ENCODE measurements around the gene JPH3.

JPH3 gene

GRCh38 chr16:87581857-87582215 lies 20.5 kb upstream of the JPH3 start:
- TF ChIP-seq POLR2A (IDR thresholded peaks at IDR 0.05; ENCODE audit: low read depth, low read length): no peak
- FAIRE-seq: no peak
- DNase-seq (ENCODE audit: insufficient read length, low spot score): peak; percentile 98

DNA sequence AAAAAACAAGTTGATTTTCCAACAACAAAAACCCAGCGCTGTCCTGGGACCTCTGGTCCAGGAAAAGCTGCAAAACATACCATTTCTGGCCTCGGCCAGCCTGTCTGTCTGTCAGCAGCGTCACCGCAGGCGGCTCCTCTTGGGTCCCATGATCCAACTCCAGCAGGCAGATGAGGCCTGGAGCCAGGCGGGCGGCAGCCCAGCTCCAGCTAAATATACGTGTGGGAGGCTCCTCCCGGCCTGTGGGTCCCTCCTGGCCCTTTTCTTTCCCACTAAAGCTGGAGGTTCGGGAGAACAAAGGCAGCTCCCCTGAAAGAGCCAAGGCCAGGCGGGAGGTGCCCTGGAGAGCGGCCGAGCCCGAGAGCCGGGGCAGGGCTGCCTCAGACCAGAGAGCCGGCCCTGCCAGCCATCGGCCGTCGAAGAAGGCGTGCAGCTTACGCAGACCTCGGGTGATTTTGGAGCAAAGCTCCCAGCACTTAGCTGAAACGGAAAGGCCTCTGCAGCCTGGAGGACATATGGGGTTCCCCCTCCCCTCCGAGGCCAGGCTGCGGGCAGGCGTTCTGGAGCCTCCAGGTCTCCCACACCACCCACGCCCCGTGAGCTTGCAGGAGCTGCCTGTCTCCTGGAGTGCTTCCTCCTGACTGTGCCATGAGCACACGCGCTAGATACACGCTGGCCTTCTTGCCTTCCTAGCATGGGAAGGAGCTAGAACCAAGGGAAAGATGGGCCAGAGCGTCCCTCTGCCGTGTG lies 19.9 kb upstream of the JPH3 start:
- peak; percentile 54 for DNase-seq (ENCODE audit: insufficient read length, low spot score)
- TF ChIP-seq POLR2A (IDR thresholded peaks at IDR 0.05; ENCODE audit: low read depth, low read length): 0 out of 2 replicates have a peak, but pooled peaks have one; percentile 18
- FAIRE-seq: no peak

DNA sequence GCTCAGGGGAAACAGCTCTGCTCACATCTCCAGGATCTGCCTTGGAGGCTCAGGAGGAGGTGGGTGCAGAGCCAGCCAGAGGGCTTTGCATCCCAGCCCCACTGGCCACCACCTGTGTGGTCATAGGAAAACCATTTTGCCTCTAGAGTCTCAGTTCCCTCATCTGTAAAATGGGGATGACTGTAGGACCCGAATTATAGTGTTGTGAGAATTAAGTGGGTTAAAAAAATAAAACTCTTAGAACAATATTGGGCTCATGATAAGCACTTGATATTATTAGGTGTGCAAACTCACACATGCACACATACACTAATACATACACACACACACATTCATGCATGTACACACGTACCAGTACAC lies 19.4 kb upstream of the JPH3 start:
- DNase-seq (ENCODE audit: insufficient read length, low spot score) (no peak), FAIRE-seq (no peak)
- TF ChIP-seq POLR2A (IDR thresholded peaks at IDR 0.05; ENCODE audit: low read depth, low read length): no peak

DNA sequence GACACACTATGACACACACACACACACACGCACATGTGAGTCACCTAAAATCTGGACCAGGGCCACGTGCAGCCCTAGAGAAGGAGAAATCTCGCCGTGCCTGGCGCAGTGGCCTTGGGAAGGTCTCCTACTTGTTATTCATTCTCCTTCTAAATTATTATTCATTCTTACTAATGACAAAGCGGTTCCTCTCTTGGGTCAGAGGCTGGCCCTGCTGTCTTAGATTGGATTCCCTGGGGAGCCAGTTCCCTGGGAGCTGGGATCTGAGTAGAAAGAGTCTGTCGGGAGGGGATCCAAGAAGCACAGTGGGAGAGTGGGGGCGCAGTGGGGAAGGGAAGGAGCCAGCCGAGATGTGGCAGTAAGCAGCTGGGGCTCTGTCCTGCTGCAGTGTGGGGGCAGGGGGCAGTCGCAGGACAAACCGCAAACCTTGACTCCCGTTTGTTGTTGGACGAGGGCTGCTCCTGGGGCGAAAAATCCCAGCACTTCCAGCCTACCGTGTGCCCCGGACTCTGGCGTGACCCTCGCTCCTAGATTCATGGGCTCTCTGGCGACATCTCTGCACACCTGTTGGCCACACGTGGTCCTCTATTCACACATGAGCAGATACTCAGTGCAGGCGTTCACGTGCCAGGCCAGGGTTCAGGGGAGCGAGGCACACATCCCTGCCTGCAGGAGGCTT lies 18.7 kb upstream of the JPH3 start:
- no peak for TF ChIP-seq POLR2A (IDR thresholded peaks at IDR 0.05; ENCODE audit: low read depth, low read length)
- DNase-seq (ENCODE audit: insufficient read length, low spot score) (no peak), FAIRE-seq (no peak)

- no peak for FAIRE-seq
- no peak for DNase-seq (ENCODE audit: insufficient read length, low spot score)
- TF ChIP-seq POLR2A (IDR thresholded peaks at IDR 0.05; ENCODE audit: low read depth, low read length): no peak
Observed at GRCh38 chr16:87584271-87584670, 18.0 kb upstream of the JPH3 start.

GRCh38 chr16:87584975-87585374 lies 17.3 kb upstream of the JPH3 start:
- DNase-seq (ENCODE audit: insufficient read length, low spot score): no peak
- FAIRE-seq: no peak
- TF ChIP-seq POLR2A (IDR thresholded peaks at IDR 0.05; ENCODE audit: low read depth, low read length): no peak

DNA sequence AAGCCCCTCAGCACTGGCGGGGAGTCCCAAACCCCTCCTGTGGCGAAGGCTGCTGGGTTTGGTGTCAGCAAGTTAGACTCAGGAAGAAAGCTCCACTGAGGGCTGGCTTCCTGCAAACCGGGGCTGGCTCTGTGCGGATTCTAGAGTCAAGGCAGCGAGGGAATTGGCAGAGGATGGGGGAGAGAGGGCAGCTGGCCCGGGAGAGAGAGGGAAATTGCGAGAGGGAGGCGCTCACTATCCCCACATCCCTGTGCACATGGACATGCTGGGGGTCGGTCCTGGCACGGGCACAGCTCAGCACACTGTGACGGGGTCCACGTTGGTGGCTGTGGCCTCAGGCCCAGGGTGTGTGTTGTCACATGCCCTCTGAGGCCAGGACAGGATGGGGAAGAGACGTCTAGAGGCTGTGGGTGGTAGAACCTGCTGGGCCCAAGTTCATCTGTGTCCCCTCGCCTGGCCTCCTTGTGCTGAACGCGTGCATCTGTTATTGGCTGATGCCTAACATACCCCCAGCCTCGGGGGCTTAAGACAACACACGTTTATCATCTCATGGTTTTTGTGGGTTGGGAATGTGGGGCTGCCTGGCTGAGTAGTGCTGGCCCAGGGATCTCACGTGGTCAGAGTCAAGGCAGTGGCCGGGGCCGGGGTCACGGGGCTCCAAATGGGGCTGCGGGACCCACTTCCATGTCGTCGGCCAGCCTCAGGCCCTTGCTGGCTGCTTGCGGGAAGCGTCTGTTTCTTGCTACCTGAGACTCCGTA lies 16.7 kb upstream of the JPH3 start:
- TF ChIP-seq POLR2A (IDR thresholded peaks at IDR 0.05; ENCODE audit: low read depth, low read length): no peak
- DNase-seq (ENCODE audit: insufficient read length, low spot score) (no peak), FAIRE-seq (no peak)

GRCh38 chr16:87586201-87586782 lies 16.0 kb upstream of the JPH3 start:
- DNase-seq (ENCODE audit: insufficient read length, low spot score) (no peak), FAIRE-seq (no peak)
- no peak for TF ChIP-seq POLR2A (IDR thresholded peaks at IDR 0.05; ENCODE audit: low read depth, low read length)

DNA sequence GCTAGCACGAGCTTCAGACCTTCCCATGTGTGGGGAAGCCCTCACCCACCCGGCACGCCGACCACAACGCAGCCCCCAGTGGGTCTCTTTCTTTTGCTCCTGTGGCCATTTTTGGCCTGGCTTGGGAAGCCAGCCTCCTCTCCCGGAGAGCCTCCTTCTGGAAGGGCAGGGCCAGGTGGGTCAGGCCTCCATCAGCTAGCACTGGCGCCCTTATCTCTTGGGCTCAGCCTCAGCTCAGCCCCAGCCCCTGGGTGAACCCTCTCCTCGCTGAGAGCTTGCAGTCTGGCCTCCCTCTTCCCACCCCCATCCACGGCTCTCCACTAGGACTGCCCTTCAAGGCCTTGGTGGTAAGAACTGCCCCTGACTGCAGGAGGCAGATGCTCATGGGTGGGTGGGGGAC lies 14.7 kb upstream of the JPH3 start:
- TF ChIP-seq POLR2A (IDR thresholded peaks at IDR 0.05; ENCODE audit: low read depth, low read length): no peak
- FAIRE-seq: no peak
- DNase-seq (ENCODE audit: insufficient read length, low spot score): no peak

GRCh38 chr16:87592018-87592712 lies 10.1 kb upstream of the JPH3 start:
- FAIRE-seq: no peak
- DNase-seq (ENCODE audit: insufficient read length, low spot score): no peak

DNA sequence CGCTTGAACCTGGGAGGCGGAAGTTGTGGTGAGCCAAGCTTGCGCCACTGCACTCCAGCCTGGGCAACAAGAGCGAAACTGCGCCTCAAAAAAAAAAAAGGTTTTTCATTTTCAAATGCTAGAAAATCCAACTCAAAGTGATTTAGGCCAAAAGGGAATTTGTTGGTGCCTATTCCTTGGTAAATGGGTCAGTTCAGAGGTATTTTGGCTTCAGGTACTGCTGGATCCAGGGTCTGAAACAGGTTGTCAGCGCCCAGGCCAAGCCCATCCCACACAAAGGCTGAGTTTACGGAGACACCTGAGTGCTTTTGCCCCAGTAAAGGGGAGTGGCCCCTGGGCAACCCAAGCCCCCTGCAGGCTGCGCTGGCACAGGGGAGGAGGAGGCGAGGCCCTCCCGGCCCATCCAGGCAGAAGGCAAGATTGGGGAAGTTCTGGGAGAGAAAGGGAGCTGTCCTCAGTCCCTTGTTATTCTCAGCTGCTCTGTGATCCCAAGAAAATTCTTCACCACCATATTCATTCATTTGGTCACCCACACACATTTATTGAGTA lies 8.5 kb upstream of the JPH3 start:
- no peak for DNase-seq (ENCODE audit: insufficient read length, low spot score)
- TF ChIP-seq POLR2A (IDR thresholded peaks at IDR 0.05; ENCODE audit: low read depth, low read length): no peak
- no peak for FAIRE-seq

More at GRCh38 chr16:87592018-87592712, 10.1 kb upstream of the JPH3 start:
- TF ChIP-seq POLR2A (IDR thresholded peaks at IDR 0.05; ENCODE audit: low read depth, low read length): no peak

- FAIRE-seq: no peak
- no peak for DNase-seq (ENCODE audit: insufficient read length, low spot score)
Observed at GRCh38 chr16:87595712-87596111, 6.6 kb upstream of the JPH3 start.

GRCh38 chr16:87597324-87597830 lies 4.9 kb upstream of the JPH3 start:
- no peak for DNase-seq (ENCODE audit: insufficient read length, low spot score)
- no peak for FAIRE-seq
- no peak for TF ChIP-seq POLR2A (IDR thresholded peaks at IDR 0.05; ENCODE audit: low read depth, low read length)

More at GRCh38 chr16:87595712-87596111, 6.6 kb upstream of the JPH3 start:
- no peak for TF ChIP-seq POLR2A (IDR thresholded peaks at IDR 0.05; ENCODE audit: low read depth, low read length)

All from H54 (cell line).